HepG2 (cell line): Measurements from ENCODE around the gene ZBTB47. TPM values are rescaled to one million over a fixed set of nuclear protein-coding genes. Genes with fewer than 3 reads are reported as not detected.

Source experiments
- ARHGAP35 ChIP-seq: sonication (generic); formaldehyde crosslinking; IDR thresholded peaks from 2 replicates; pipeline ENCODE4 v1.9.0; 2022; ENCODE audit warnings: mild to moderate bottlenecking, inconsistent platforms, moderate library complexity, missing genetic modification reagents, borderline replicate concordance
- GFI1 ChIP-seq: sonication (generic); formaldehyde crosslinking; IDR thresholded peaks from 2 replicates; pipeline ENCODE4 v1.5.0; 2020; ENCODE audit warnings: missing genetic modification reagents, mild to moderate bottlenecking, borderline replicate concordance
- GPN1 ChIP-seq: sonication (generic); formaldehyde crosslinking; IDR thresholded peaks from 2 replicates; pipeline ENCODE4 v1.5.1; 2020; ENCODE audit warnings: missing genetic modification reagents, borderline replicate concordance
- HMG20A ChIP-seq: IDR thresholded peaks from 2 replicates; pipeline ENCODE4 v1.6.1; 2016; ENCODE audit warnings: borderline replicate concordance
- HOXA9 ChIP-seq: sonication (generic); formaldehyde crosslinking; IDR thresholded peaks from 2 replicates; pipeline ENCODE4 v1.8.1; 2022; ENCODE audit warnings: missing genetic modification reagents, mild to moderate bottlenecking, moderate library complexity, borderline replicate concordance
- ISL2 ChIP-seq: sonication (generic); formaldehyde crosslinking; IDR thresholded peaks from 2 replicates; pipeline ENCODE4 v1.5.0; 2020; ENCODE audit warnings: missing genetic modification reagents
- KAT8 ChIP-seq: IDR thresholded peaks from 2 replicates; pipeline ENCODE4 v1.6.1; 2016; ENCODE audit warnings: missing genetic modification reagents, missing compliant biosample characterization
- MBNL3 ChIP-seq: fragments of 250-450 bp; sonication (Bioruptor Pico); conservative IDR thresholded peaks from 2 replicates; pipeline ENCODE4 v1.8.0; 2022; ENCODE audit warnings: mild to moderate bottlenecking, inconsistent platforms
- MED8 ChIP-seq: sonication (generic); formaldehyde crosslinking; IDR thresholded peaks from 2 replicates; pipeline ENCODE4 v1.8.1; 2023; ENCODE audit warnings: mild to moderate bottlenecking, missing genetic modification reagents; ENCODE audit not compliant: insufficient replicate concordance
- NFE2 ChIP-seq: sonication (generic); formaldehyde crosslinking; IDR thresholded peaks from 2 replicates; pipeline ENCODE4 v1.4.0; 2020; ENCODE audit warnings: missing genetic modification reagents
- NR2F6 ChIP-seq, 2 experiments: IDR thresholded peaks; 2 replicates each; pipeline ENCODE4 v1.6.1; 2016; ENCODE audit warnings: antibody characterized with exemption in 1 of 2, mild to moderate bottlenecking in 1 of 2
- PHF8 ChIP-seq: sonication (generic); formaldehyde crosslinking; IDR thresholded peaks from 2 replicates; pipeline ENCODE4 v1.5.0; 2020; ENCODE audit warnings: missing genetic modification reagents
- RFX5 ChIP-seq: IDR thresholded peaks from 2 replicates; pipeline ENCODE4 v1.6.1; 2011; ENCODE audit warnings: low read depth, low read length, improper control_type of control experiment
- SALL1 ChIP-seq: sonication (generic); formaldehyde crosslinking; IDR thresholded peaks from 2 replicates; pipeline ENCODE4 v1.8.0; 2022; ENCODE audit warnings: mild to moderate bottlenecking, missing genetic modification reagents
- SETDB1 ChIP-seq: sonication (generic); formaldehyde crosslinking; IDR thresholded peaks from 2 replicates; pipeline ENCODE4 v1.5.1; 2020; ENCODE audit warnings: missing genetic modification reagents, mild to moderate bottlenecking, borderline replicate concordance
- SP5 ChIP-seq: IDR thresholded peaks from 2 replicates; pipeline ENCODE4 v1.6.1; 2016; ENCODE audit warnings: low read depth, borderline replicate concordance
- ZC3H13 ChIP-seq: sonication (generic); formaldehyde crosslinking; IDR thresholded peaks from 2 replicates; pipeline ENCODE4 v1.8.1; 2023; ENCODE audit warnings: mild to moderate bottlenecking, missing genetic modification reagents, moderate library complexity
- ZFP36L2 ChIP-seq: sonication (generic); formaldehyde crosslinking; IDR thresholded peaks from 2 replicates; pipeline ENCODE4 v1.4.0; 2020; ENCODE audit warnings: missing genetic modification reagents
- ZMYM3 ChIP-seq: sonication (generic); formaldehyde crosslinking; IDR thresholded peaks from 2 replicates; pipeline ENCODE4 v1.5.1; 2020; ENCODE audit warnings: mild to moderate bottlenecking, missing genetic modification reagents
- ZNF205 ChIP-seq: IDR thresholded peaks from 2 replicates; pipeline ENCODE4 v1.6.1; 2018; ENCODE audit warnings: missing biosample characterization, missing genetic modification reagents
- ZNF605 ChIP-seq: sonication (generic); formaldehyde crosslinking; IDR thresholded peaks from 2 replicates; pipeline ENCODE4 v1.8.0; 2022; ENCODE audit warnings: mild to moderate bottlenecking, missing genetic modification reagents
- ZNF652 ChIP-seq: IDR thresholded peaks from 2 replicates; pipeline ENCODE4 v1.6.1; 2016; ENCODE audit warnings: low read depth, borderline replicate concordance
- ZNF749 ChIP-seq: sonication (generic); formaldehyde crosslinking; IDR thresholded peaks from 2 replicates; pipeline ENCODE4 v1.8.0; 2022; ENCODE audit warnings: mild to moderate bottlenecking, missing genetic modification reagents, moderate library complexity, borderline replicate concordance
- polyA plus RNA-seq, 8 experiments: library from polyadenylated mRNA; depleted of rRNA in 3 of 8; stranded (reverse) in 7 of 8; unstranded in 1 of 8; fragments of >200 nt; fragmentation: Illumina TruSeq in 4 of 8; extraction: Trizol in 4 of 8; gene quantifications; 2 replicates each; pipeline versions ENCODE4 v1.2.1 to v1.2.3, GENCODE V29; 2011 to 2016; ENCODE audit warnings: low read depth in 4 of 8, missing spikeins in 1 of 8, mixed read lengths in 1 of 8; ENCODE audit not compliant: insufficient read depth in 1 of 8
- total RNA-seq, 5 experiments: library from RNA; depleted of rRNA; stranded (reverse); fragments of >200 nt; fragmentation: Illumina TruSeq; extraction: Trizol; gene quantifications; 2 replicates each; pipeline ENCODE4 v1.2.3, GENCODE V29; 2016; ENCODE audit warnings: low read depth in 1 of 5
- TF ChIP-seq, protein P1 (sequence below): sonication (generic); formaldehyde crosslinking; IDR thresholded peaks from 2 replicates; pipeline ENCODE4 v1.4.0; 2020; ENCODE audit warnings: missing genetic modification reagents
- TF ChIP-seq, protein P2 (sequence below): sonication (generic); formaldehyde crosslinking; IDR thresholded peaks from 2 replicates; pipeline ENCODE4 v1.5.0; 2020; ENCODE audit warnings: missing genetic modification reagents, mild to moderate bottlenecking, borderline replicate concordance

The ZBTB47 gene
- total and polyA plus RNA-seq, 2 of the 13 experiments (the other 11 are each of a cell fraction or from before 2014, with no cell fraction given) = 1.5 to 3.1 TPM

DNA sequence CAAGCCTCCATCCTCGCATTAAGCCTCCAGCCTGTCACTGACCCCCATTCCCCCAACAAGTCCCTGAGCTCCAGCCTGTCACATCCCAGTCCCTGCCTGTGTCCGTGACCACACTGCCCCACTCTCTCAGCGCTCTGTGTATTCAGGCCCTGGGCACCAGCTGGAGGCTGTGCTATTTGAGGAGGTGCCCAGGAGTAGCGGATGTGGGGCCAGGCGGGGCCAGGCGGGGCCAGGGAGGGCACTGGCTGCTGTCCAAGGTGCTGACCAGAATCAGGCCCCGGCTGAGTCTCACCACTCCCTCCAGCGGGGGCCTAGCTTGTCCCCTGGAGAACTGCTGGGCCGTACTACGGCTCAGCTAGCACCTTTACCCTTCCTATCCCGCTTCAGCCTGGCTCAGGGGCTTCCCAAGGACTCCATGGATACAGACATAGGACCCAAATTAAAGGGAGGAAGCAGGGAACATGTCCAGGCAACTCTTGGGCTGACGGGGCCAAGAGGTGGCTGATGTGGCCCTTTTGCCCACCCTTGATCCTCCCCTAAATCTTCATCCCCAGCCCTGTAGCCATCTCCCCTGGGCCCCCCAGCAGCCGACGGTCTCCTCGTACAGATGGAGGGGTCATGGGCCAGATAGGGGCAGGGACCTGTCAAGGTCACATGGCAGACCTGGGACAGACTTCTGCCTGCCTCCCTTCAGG lies 48.0 kb downstream of the ZBTB47 start (continued):
- TF ChIP-seq KAT8 (CRISPR knock-in tag) = peak; percentile 70
- 0 out of 2 replicates have a peak, but pooled peaks have one; percentile 19 for TF ChIP-seq PHF8 (CRISPR knock-in tag)
- 0 out of 2 replicates have a peak, but pooled peaks have one; percentile 39 for TF ChIP-seq GFI1 (CRISPR knock-in tag)
- TF ChIP-seq SP5 = 0 out of 2 replicates have a peak, but pooled peaks have one; percentile 18
- peak; percentile 70; the same call in 1 of the 2 replicates for TF ChIP-seq ARHGAP35
- TF ChIP-seq GPN1 (CRISPR knock-in tag) = peak; percentile 85; the same call in 1 of the 2 replicates
- no peak for TF ChIP-seq ZNF652
- no peak; the same call in 1 of the 2 replicates for TF ChIP-seq HMG20A (CRISPR knock-in tag)
- TF ChIP-seq NR2F6 (IDR thresholded peaks at IDR 0.05) = no peak
- TF ChIP-seq NR2F6 (CRISPR knock-in tag; IDR thresholded peaks at IDR 0.05) = 0 out of 2 replicates have a peak, but pooled peaks have one; percentile 55
- TF ChIP-seq ISL2 (CRISPR knock-in tag) = peak; percentile 71
- peak; percentile 64; the same call in 1 of the 2 replicates for TF ChIP-seq HOXA9 (CRISPR knock-in tag)
- TF ChIP-seq ZMYM3 (CRISPR knock-in tag) = no peak
- peak; percentile 95 for TF ChIP-seq SALL1 (CRISPR knock-in tag)
- TF ChIP-seq, protein P1, sequence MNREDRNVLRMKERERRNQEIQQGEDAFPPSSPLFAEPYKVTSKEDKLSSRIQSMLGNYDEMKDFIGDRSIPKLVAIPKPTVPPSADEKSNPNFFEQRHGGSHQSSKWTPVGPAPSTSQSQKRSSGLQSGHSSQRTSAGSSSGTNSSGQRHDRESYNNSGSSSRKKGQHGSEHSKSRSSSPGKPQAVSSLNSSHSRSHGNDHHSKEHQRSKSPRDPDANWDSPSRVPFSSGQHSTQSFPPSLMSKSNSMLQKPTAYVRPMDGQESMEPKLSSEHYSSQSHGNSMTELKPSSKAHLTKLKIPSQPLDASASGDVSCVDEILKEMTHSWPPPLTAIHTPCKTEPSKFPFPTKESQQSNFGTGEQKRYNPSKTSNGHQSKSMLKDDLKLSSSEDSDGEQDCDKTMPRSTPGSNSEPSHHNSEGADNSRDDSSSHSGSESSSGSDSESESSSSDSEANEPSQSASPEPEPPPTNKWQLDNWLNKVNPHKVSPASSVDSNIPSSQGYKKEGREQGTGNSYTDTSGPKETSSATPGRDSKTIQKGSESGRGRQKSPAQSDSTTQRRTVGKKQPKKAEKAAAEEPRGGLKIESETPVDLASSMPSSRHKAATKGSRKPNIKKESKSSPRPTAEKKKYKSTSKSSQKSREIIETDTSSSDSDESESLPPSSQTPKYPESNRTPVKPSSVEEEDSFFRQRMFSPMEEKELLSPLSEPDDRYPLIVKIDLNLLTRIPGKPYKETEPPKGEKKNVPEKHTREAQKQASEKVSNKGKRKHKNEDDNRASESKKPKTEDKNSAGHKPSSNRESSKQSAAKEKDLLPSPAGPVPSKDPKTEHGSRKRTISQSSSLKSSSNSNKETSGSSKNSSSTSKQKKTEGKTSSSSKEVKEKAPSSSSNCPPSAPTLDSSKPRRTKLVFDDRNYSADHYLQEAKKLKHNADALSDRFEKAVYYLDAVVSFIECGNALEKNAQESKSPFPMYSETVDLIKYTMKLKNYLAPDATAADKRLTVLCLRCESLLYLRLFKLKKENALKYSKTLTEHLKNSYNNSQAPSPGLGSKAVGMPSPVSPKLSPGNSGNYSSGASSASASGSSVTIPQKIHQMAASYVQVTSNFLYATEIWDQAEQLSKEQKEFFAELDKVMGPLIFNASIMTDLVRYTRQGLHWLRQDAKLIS (CRISPR knock-in tag) = no peak
- TF ChIP-seq, protein P2, sequence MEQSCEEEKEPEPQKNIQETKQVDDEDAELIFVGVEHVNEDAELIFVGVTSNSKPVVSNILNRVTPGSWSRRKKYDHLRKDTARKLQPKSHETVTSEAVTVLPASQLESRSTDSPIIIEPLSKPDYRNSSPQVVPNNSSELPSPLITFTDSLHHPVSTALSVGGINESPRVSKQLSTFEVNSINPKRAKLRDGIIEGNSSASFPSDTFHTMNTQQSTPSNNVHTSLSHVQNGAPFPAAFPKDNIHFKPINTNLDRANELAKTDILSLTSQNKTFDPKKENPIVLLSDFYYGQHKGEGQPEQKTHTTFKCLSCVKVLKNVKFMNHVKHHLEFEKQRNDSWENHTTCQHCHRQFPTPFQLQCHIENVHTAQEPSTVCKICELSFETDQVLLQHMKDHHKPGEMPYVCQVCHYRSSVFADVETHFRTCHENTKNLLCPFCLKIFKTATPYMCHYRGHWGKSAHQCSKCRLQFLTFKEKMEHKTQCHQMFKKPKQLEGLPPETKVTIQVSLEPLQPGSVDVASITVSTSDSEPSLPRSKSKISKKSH (CRISPR knock-in tag) = no peak
- TF ChIP-seq SETDB1 (CRISPR knock-in tag) = no peak
- TF ChIP-seq RFX5 = no peak
- peak; percentile 90; the same call in 1 of the 2 replicates for TF ChIP-seq ZNF749
- TF ChIP-seq MED8 = no peak
- peak; percentile 69; the same call in 1 of the 2 replicates for TF ChIP-seq ZNF605 (CRISPR knock-in tag)
- TF ChIP-seq ZNF205 = 0 out of 2 replicates have a peak, but pooled peaks have one; percentile 61
- TF ChIP-seq ZFP36L2 (CRISPR knock-in tag) = peak; percentile 97
- TF ChIP-seq ZC3H13 (CRISPR knock-in tag) = 0 out of 2 replicates have a peak, but pooled peaks have one; percentile 22
- no peak for TF ChIP-seq NFE2 (CRISPR knock-in tag)
- TF ChIP-seq MBNL3 (CRISPR knock-in tag) = no peak
